ENCODE results near the gene PARVA. TPM values are rescaled to one million over a fixed set of nuclear protein-coding genes. Genes with fewer than 3 reads are reported as not detected.

The PARVA gene
- total and polyA plus RNA-seq, 3 donors from 2014 or later, result 18.7 to 23.7 (median 23.6) TPM

GRCh38 chr11:12421386-12421785 lies 44.0 kb downstream of the PARVA start:
- Histone ChIP-seq H3K27me3 (no peaks in the 10 kb centered on the region), H3K36me3 (ENCODE audit: low read depth, missing control alignments) (no peaks in the 10 kb centered on the region), H3K9me3 (no peaks in the 10 kb centered on the region), H3K4me1 (no peaks in the 10 kb centered on the region), H3K27ac (no peak overlapping the region), H3K4me3 (no peak overlapping the region)
- TF ChIP-seq POLR2A (IDR thresholded peaks at IDR 0.05), result no peak
- no peak for TF ChIP-seq CTCF (IDR thresholded peaks at IDR 0.05)
- 70 to 85% methylated on average over 1 of the region's 1 CpG for WGBS, 2 donors
- intact Hi-C loops (cut with DNase I; ENCODE audit: low total_unique reads), result no loop called here
- DNase-seq, result no peak

- Histone ChIP-seq H3K4me1 (no peaks in the 10 kb centered on the region), H3K4me3 (no peak overlapping the region), H3K27me3 (no peaks in the 10 kb centered on the region), H3K36me3 (ENCODE audit: low read depth, missing control alignments) (no peaks in the 10 kb centered on the region), H3K9me3 (no peaks in the 10 kb centered on the region), H3K27ac (no peak overlapping the region)
- intact Hi-C loops (cut with DNase I; ENCODE audit: low total_unique reads), result no loop called here
- TF ChIP-seq POLR2A (IDR thresholded peaks at IDR 0.05), result no peak
- TF ChIP-seq CTCF (IDR thresholded peaks at IDR 0.05), result no peak
- DNase-seq, result no peak
Measured at GRCh38 chr11:12426176-12426575, 48.8 kb downstream of the PARVA start.

- Histone ChIP-seq H3K4me1 (peaks cover 5% of the 10 kb centered on the region), H3K4me3 (no peak overlapping the region), H3K27me3 (no peaks in the 10 kb centered on the region), H3K36me3 (ENCODE audit: low read depth, missing control alignments) (no peaks in the 10 kb centered on the region), H3K27ac (no peak overlapping the region), H3K9me3 (no peaks in the 10 kb centered on the region)
- DNase-seq, result no peak
- TF ChIP-seq CTCF (IDR thresholded peaks at IDR 0.05), result no peak
- no peak for TF ChIP-seq POLR2A (IDR thresholded peaks at IDR 0.05)
- WGBS, 2 donors, result 88 to 89% methylated on average over 3 of the region's 3 CpGs
- intact Hi-C loops (cut with DNase I; ENCODE audit: low total_unique reads), result no loop called here
Measured at GRCh38 chr11:12429155-12429554, 51.8 kb downstream of the PARVA start.

GRCh38 chr11:12430351-12430750 lies 53.0 kb downstream of the PARVA start:
- peaks cover 8% of the 10 kb centered on the region for H3K4me1 ChIP-seq
- DNase-seq, result no peak
- H3K27ac ChIP-seq, result peak overlapping the region in 1 of 2 donors; percentile 50
- 74 to 87% methylated on average over 3 of the region's 3 CpGs for WGBS, 2 donors
- TF ChIP-seq POLR2A (IDR thresholded peaks at IDR 0.05) (no peak), CTCF (IDR thresholded peaks at IDR 0.05) (no peak)
- no peaks in the 10 kb centered on the region for H3K27me3 ChIP-seq
- H3K9me3 ChIP-seq, result no peaks in the 10 kb centered on the region
- intact Hi-C loops (cut with DNase I; ENCODE audit: low total_unique reads), result no loop called here
- H3K4me3 ChIP-seq, result no peak overlapping the region
- H3K36me3 ChIP-seq (ENCODE audit: low read depth, missing control alignments), result no peaks in the 10 kb centered on the region

- peak; percentile 57 for DNase-seq
- TF ChIP-seq POLR2A (IDR thresholded peaks at IDR 0.05) (no peak), CTCF (IDR thresholded peaks at IDR 0.05) (no peak)
- Histone ChIP-seq H3K27ac (peak overlapping the region in 1 of 2 donors; percentile 50), H3K4me3 (no peak overlapping the region), H3K9me3 (no peaks in the 10 kb centered on the region), H3K27me3 (no peaks in the 10 kb centered on the region), H3K36me3 (ENCODE audit: low read depth, missing control alignments) (no peaks in the 10 kb centered on the region), H3K4me1 (peaks cover 8% of the 10 kb centered on the region)
- intact Hi-C loops (cut with DNase I; ENCODE audit: low total_unique reads), result no loop called here
- WGBS, 2 donors, result 40 to 59% methylated on average over 5 of the region's 5 CpGs
Measured at GRCh38 chr11:12430954-12431595, 53.7 kb downstream of the PARVA start.
